Stimulated activated CD4-positive, alpha-beta T cell treated with anti-CD3 and anti-CD28 coated beads, Interleukin-4, amount 100 ng/mL, for 4 hours (primary cell): ENCODE measurements around the gene NINJ1.

ENCODE experiments used
- DNase-seq, 2 experiments: peaks; one replicate each; pipeline ENCODE4 v3.0.0-alpha.2; 2020

Gene NINJ1

DNA sequence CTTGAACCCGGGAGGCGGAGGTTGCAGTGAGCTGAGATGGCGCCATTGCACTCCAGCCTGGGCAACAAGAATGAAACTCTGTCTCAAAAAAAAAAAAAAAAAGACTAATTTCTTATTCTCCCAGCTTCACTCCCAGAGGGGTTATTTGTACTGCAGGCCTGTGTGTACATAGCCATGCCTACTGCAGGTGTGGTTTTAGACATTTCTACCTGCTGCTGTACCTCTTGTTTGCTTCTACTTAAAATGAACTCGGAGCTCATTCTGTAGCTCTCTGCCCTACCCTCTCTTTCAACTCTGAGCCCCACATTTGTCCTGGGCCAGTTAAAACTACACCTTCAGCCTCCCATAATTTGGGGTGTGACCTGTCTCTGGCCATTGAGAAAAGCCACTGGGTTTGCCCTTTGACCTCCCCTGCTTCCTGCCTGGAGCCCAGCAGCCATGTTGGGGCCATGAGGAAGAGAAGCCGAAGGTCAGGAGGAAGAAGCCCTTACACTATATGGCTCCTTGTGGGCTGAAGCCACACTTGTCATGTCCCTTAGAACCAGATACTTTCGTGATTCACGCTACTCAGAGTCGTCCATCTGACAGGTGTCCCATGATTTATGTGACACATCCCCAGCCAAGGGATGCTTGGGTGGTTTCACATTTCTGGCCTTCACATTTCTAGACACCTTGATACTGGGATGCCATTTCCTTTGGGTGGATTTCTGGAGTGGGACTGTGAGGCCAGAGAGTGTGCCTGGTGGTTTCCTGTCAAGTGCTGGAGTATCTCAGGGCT is 47.4 kb downstream of the NINJ1 start:
- DNase-seq: no peak

GRCh38 chr9:93085676-93086075 is 48.4 kb downstream of the NINJ1 start:
- no peak for DNase-seq

DNA sequence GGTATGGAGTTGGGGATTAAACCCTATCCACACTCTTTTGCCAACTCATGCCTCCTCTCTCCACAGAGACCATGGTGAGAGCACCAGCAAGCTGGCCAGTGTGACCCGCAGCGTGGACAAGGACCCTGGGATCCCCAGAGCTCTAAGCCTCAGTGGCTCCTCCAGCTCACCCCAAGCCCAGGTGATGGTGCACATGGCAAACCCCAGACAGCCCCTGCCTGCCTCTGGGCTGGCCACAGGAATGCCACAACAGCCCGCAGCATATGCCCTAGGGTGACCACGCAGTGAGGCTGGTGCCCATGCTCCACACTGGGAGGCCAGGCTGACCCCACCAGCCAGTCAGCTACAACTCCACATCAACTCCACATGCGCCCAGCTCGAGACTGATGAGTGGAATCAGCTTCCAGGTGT is 49.6 kb downstream of the NINJ1 start:
- DNase-seq: no peak

- DNase-seq: no peak
Observed at GRCh38 chr9:93083592-93084470, 50.2 kb downstream of the NINJ1 start.

GRCh38 chr9:93082841-93083411 is 51.1 kb downstream of the NINJ1 start:
- DNase-seq: no peak

DNA sequence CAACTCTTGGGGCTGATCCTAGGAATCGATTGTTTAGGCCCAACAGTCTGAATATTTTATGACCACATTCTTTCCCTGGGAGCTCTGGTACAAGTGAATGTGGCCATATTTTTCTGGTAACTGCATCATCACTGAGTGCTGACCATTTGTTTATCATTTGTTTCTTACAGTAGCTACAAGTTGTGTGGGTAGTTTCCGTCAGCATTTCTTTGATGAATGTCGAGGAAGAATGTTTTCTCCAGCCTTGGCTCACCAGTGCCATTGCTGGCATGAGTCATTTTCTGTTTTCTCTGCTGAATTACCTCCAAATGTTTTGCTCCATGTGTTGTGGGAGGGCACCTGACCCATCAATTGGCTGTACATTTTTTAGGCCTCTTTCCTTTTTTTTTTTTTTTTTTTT is 52.1 kb downstream of the NINJ1 start:
- no peak for DNase-seq

DNA sequence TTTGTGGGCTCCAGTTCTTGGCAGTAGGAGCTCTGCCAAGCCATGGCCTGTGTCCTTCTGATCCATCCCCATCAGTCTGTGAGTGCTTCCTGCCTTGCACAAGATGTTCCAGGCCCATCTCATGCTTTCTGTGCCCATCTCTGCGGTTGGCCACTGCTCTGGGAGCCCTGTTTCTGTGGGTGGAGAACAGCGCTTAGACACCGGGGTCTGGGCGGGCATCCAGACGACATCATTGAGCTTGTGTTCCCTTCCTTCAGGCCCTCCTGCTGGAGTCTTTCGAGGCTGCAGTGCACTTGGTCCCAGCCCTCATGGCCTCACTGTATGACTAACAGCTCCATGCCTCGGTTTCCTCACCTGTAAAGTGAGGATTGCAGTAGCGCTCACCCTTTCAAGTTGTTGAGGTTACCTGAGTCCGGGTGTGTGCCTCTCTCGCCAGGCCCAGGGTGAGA is 52.9 kb downstream of the NINJ1 start:
- DNase-seq: no peak

DNA sequence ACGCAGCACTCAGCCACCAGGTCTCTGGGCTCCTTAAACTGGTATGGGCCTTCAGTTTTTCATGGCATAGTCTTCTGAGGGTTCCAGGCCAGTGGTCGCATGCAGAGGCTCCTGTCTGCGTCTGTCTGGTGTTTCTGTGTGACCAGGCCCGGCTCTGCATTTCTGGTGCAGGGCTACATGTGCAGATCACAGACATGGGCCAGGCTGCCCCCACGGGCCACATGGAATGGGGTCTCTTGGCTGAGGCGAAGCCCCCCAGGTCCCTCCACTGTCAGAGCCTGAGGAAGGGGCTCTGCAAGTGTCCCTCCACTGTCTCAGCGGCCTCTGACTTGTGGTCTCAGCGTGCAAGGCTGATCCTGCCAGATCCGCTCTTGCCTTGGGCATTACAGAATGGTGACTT is 53.6 kb downstream of the NINJ1 start:
- no peak for DNase-seq

- no peak for DNase-seq
Observed at GRCh38 chr9:93079371-93079770, 54.7 kb downstream of the NINJ1 start.

DNA sequence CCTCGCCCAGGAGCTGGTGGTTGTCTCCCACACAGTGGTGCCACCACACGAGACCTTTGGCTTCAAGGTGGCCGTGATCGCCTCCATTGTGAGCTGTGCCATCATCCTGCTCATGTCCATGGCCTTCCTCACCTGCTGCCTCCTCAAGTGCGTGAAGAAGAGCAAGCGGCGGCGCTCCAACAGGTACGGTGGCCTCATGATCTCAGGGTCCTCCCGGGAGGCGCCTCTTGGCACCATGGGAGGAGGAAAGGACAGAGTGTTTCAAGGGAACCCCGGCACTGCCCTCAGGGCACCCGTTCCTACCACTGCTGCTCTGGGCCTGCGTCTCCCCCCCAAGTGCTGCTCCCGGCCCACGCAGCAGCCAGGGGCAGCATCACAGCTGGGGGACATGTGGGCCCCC is 56.2 kb downstream of the NINJ1 start:
- DNase-seq: no peak

- DNase-seq: no peak
Observed at GRCh38 chr9:93077367-93077766, 56.7 kb downstream of the NINJ1 start.

DNA sequence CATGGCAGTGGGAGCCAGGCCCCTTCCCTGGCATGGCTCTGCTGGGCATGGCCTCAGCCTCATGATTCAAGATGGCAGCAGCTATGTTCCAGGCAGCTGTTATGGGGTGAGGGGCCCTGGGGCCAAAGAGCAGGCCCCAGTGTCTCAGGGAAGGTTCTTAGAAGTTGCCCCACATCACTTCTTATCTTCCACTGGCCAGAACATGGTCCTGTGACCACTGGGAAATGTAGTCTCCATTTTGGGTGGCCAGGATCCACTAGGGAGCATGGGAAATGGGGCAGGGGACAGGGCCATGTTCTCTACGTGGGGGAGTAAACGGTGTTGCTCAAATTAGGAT is 57.3 kb downstream of the NINJ1 start:
- no peak for DNase-seq

DNA sequence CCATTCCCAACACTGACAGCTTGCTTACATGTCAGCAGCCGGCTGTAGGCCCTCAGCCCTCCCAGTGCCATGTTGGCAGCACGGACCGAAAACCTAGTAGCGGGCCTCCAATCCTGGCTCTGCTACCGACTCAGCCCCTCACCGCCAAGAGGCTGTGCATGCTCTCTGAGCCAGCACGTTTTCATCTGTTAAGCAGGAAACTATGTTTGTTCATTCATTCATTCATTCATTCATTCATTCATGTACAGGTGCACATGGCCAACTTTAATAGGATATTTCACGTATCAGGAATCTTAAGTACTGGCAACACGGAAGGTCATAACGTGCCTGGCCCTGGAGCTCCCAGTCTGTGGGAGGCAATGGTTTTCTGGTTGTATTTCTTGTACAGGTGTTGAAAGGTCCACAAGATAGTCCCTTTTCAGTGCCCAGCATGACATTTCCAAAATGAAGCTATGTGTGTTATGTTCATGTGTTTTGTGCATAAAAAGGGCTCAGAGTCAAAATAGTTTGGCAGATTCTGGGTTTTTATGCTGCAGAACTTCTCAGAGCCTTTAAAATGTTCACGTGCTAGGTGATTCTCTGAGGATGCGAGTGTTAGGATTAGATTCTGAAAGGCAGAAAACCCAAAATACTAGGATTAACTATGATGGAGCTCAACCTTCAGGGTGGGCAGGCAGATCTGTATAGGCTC is 57.8 kb downstream of the NINJ1 start:
- no peak for DNase-seq

DNA sequence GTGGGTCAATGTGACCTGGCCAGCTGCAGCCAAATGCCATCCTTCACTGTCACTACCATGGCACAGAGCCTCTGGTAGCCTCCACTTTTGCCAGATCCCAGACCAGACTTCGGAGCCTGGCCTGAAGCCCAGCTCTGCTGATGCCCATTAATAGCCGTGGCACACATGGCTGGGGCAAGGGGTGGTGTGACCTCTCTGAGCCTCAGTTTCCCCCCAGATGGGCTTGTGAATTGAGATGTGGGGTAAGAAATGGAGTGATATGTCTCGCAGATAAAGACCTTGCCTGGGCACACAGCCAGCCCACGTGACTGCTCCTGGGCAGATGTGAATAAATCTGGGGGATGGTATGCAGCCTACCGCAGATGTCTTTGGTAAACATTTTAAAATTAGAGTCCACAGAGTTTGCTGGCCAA is 61.7 kb downstream of the NINJ1 start:
- no peak for DNase-seq
